ENCODE measurements around the gene DHRS7B. TPM values are rescaled to one million over a fixed set of nuclear protein-coding genes. Genes with fewer than 3 reads are reported as not detected.

DHRS7B gene
- polyA plus RNA-seq, 1 experiment: 12.5 TPM

DNA sequence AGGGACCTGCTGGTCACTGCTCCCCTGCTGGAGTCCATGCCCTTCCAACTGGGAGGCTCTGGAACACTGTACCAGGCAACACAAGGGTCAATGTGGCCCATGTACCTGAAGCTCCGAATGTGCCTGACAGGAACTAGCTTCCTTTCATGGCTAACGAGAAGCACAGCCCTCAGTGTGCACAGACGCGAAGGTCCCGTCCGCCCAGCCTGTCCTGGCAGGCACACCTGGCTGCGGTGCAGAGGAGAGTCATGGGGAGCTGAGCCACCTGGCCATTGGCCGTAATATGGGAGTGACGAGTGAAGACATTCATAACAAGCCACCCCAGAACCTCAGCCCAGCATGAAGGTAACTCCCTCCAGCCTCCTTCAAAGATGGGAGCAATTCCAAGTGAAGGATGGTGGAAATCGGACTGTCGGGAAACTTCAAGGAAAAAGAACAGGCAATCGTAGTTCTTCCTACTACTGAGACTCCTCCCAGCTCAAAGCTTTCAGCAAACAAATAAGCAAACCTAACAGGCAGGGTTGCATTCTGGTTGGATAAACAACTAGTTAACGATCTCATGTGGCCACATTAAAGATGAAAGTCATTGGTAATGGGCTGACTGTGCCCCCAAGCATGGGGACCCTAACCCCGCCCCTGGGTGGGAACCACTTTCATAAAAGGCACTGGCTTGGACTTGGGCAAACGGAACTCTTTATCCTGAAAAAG lies 74.0 kb downstream of the DHRS7B start:
- Histone ChIP-seq H3K27me3 (ENCODE audit: control insufficient read depth, insufficient read depth, low read length) (no peaks in the 10 kb centered on the region), H3K9me3 (ENCODE audit: control insufficient read depth, insufficient read depth, low read length) (no peaks in the 10 kb centered on the region; the same call in 1 of the 2 replicates), H3K27ac (ENCODE audit: low read depth, low read length) (no peak overlapping the region), H3K4me3 (ENCODE audit: low read depth, low read length) (no peak overlapping the region)
- CTCF ChIA-PET: interaction anchor here (1.0 to 1.9 kb wide), 2 partner anchors 71 to 82 kb away, joined by 3 to 6 read pairs; no protein-coding TSS in a partner anchor
- POLR2A ChIA-PET: no interaction called here
- TF ChIP-seq, protein P1, sequence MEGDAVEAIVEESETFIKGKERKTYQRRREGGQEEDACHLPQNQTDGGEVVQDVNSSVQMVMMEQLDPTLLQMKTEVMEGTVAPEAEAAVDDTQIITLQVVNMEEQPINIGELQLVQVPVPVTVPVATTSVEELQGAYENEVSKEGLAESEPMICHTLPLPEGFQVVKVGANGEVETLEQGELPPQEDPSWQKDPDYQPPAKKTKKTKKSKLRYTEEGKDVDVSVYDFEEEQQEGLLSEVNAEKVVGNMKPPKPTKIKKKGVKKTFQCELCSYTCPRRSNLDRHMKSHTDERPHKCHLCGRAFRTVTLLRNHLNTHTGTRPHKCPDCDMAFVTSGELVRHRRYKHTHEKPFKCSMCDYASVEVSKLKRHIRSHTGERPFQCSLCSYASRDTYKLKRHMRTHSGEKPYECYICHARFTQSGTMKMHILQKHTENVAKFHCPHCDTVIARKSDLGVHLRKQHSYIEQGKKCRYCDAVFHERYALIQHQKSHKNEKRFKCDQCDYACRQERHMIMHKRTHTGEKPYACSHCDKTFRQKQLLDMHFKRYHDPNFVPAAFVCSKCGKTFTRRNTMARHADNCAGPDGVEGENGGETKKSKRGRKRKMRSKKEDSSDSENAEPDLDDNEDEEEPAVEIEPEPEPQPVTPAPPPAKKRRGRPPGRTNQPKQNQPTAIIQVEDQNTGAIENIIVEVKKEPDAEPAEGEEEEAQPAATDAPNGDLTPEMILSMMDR (IDR thresholded peaks at IDR 0.05; ENCODE audit: low read depth, low read length): no peak
- DNase-seq (ENCODE audit: low read depth, low spot score): no peak

DNA sequence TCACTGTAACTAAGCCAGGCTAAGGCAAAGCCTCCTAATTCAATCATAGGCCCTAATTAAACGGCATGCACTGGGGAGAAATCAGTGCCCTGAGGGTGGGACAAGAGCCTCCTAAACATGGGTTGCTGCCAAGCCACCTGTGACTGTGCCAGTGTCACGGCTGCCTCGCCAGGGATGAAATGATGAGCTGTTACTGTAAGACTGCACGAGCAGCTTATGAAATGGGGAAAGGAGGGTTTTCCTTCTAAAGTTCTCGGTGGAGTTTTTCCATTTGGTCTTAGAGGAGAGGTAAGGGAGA lies 74.5 kb downstream of the DHRS7B start:
- H3K27me3 ChIP-seq (ENCODE audit: control insufficient read depth, insufficient read depth, low read length): no peaks in the 10 kb centered on the region
- no peaks in the 10 kb centered on the region; the same call in 1 of the 2 replicates for H3K9me3 ChIP-seq (ENCODE audit: control insufficient read depth, insufficient read depth, low read length)
- TF ChIP-seq, protein P1 (IDR thresholded peaks at IDR 0.05; ENCODE audit: low read depth, low read length): no peak
- CTCF ChIA-PET: no interaction called here
- POLR2A ChIA-PET: no interaction called here
- no peak for DNase-seq (ENCODE audit: low read depth, low spot score)
- no peak overlapping the region for H3K27ac ChIP-seq (ENCODE audit: low read depth, low read length)
- H3K4me3 ChIP-seq (ENCODE audit: low read depth, low read length): no peak overlapping the region

DNA sequence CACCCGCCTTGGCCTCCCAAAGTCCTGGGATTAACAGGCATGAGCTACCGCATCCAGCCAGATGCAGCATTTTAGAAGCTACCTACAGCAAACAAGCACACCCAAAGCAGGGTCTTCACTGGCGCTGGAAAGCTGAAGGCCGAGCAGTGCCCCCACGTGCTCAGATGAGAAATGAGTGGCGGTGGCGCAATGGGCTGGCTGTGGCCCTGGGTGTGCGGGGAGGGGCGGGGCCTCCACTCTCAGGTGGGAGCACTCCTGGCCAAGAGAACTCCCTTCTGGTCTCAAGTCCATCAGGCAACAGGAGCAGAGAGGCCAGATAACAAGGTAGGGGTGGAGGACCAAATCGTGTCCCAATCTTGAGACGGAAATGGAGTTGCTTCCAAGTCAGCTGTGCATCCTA lies 75.1 kb downstream of the DHRS7B start:
- Histone ChIP-seq H3K4me3 (ENCODE audit: low read depth, low read length) (no peak overlapping the region), H3K27ac (ENCODE audit: low read depth, low read length) (no peak overlapping the region), H3K9me3 (ENCODE audit: control insufficient read depth, insufficient read depth, low read length) (no peaks in the 10 kb centered on the region; the same call in 1 of the 2 replicates), H3K27me3 (ENCODE audit: control insufficient read depth, insufficient read depth, low read length) (no peaks in the 10 kb centered on the region)
- TF ChIP-seq, protein P1 (IDR thresholded peaks at IDR 0.05; ENCODE audit: low read depth, low read length): no peak
- ChIA-PET CTCF (no interaction called here), POLR2A (no interaction called here)
- DNase-seq (ENCODE audit: low read depth, low spot score): no peak

DNA sequence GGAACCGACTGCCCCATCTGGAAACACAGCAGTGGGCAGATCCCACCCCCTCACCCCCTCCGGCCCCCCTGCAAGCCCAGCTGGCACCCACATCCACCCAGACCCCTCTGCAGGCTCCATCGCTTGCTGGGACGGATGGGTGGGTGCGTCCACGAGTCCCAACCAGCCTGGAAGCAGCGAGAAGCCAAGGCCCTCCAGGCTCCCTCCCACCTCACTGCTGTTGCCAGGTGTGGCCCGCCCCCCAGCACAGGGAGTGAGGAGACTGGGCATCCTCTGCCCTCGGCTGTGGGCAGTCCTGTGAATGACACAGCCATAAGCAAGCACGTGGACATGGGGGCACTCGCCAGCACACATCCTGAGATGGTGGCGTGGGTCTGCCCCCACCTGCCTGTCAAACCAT lies 75.7 kb downstream of the DHRS7B start:
- TF ChIP-seq, protein P1 (IDR thresholded peaks at IDR 0.05; ENCODE audit: low read depth, low read length): no peak
- Histone ChIP-seq H3K9me3 (ENCODE audit: control insufficient read depth, insufficient read depth, low read length) (no peaks in the 10 kb centered on the region; the same call in 1 of the 2 replicates), H3K27ac (ENCODE audit: low read depth, low read length) (no peak overlapping the region), H3K27me3 (ENCODE audit: control insufficient read depth, insufficient read depth, low read length) (no peaks in the 10 kb centered on the region), H3K4me3 (ENCODE audit: low read depth, low read length) (no peak overlapping the region)
- POLR2A ChIA-PET: no interaction called here
- CTCF ChIA-PET: no interaction called here
- no peak for DNase-seq (ENCODE audit: low read depth, low spot score)

DNA sequence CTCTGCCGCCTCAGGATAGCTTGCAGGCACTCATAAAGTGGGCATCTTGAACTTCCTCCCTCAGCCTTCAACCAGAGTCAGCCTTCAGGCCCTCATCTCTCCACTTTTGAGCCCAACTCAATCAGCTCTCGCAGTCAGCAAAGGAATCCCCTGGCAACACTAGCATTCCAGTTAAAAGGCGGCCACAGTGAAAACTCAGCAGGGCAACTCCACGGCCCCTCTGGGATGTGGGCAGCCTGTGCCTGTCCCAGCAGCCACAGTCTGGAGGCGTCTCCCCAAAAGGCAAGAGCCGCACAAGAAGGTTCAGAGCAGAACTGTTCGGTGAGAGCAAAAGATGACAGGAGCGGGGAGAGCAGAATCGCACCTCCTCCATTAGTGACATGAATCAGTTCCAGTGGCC lies 78.2 kb downstream of the DHRS7B start:
- no peak overlapping the region for H3K4me3 ChIP-seq (ENCODE audit: low read depth, low read length)
- no peak for DNase-seq (ENCODE audit: low read depth, low spot score)
- CTCF ChIA-PET: no interaction called here
- no peaks in the 10 kb centered on the region for H3K27me3 ChIP-seq (ENCODE audit: control insufficient read depth, insufficient read depth, low read length)
- no peaks in the 10 kb centered on the region; the same call in 1 of the 2 replicates for H3K9me3 ChIP-seq (ENCODE audit: control insufficient read depth, insufficient read depth, low read length)
- POLR2A ChIA-PET: interaction anchor here (0.5 kb wide), 1 partner anchor 1886 kb away, joined by 7 read pairs; no protein-coding TSS in a partner anchor
- TF ChIP-seq, protein P1 (IDR thresholded peaks at IDR 0.05; ENCODE audit: low read depth, low read length): no peak
- no peak overlapping the region for H3K27ac ChIP-seq (ENCODE audit: low read depth, low read length)
